HUES6 (cell line): Measurements from ENCODE around the gene TSFM.
A peak's percentile ranks its signal among the peaks of the same experiment; 100 is the strongest.

Experiments
- H3K27ac ChIP-seq: 2 replicates; pipeline ENCODE4 v1.7.0; 2013; ENCODE audit warnings: low read depth, mild to moderate bottlenecking, low read length, inconsistent platforms
- H3K27me3 ChIP-seq: 2 replicates; pipeline ENCODE4 v1.6.1; 2013; ENCODE audit warnings: low read length; ENCODE audit not compliant: control insufficient read depth, insufficient read depth
- H3K36me3 ChIP-seq: 2 replicates; pipeline ENCODE4 v1.6.1; 2013; ENCODE audit warnings: low read length; ENCODE audit not compliant: control insufficient read depth, insufficient read depth
- H3K4me1 ChIP-seq: 2 replicates; pipeline ENCODE4 v1.6.1; 2013; ENCODE audit warnings: low read length; ENCODE audit not compliant: control insufficient read depth, insufficient read depth
- H3K4me3 ChIP-seq: 2 replicates; pipeline ENCODE4 v1.5.1; 2013; ENCODE audit warnings: low read depth, low read length
- H3K9ac ChIP-seq: one replicate; pipeline ENCODE4 v1.6.1; 2013; ENCODE audit warnings: mild to moderate bottlenecking, low read length
- H3K9me3 ChIP-seq: 2 replicates; pipeline ENCODE4 v1.6.1; 2013; ENCODE audit warnings: low read depth, low read length; ENCODE audit not compliant: control insufficient read depth, insufficient read depth

Gene TSFM

GRCh38 chr12:57829025-57829777 lies 46.6 kb downstream of the TSFM start:
- Histone ChIP-seq H3K27ac (no peak overlapping the region), H3K36me3 (peaks cover 56% of the 10 kb centered on the region), H3K4me3 (no peak overlapping the region), H3K9me3 (no peaks in the 10 kb centered on the region), H3K27me3 (no peaks in the 10 kb centered on the region), H3K9ac (no peak overlapping the region), H3K4me1 (peaks cover 21% of the 10 kb centered on the region)

- Histone ChIP-seq H3K9ac (no peak overlapping the region), H3K27me3 (no peaks in the 10 kb centered on the region), H3K4me1 (peaks cover 29% of the 10 kb centered on the region)
These were observed 47.8 kb downstream of the TSFM start for GRCh38 chr12:57830393-57830792.

GRCh38 chr12:57832966-57833365 lies 50.4 kb downstream of the TSFM start:
- Histone ChIP-seq H3K27ac (no peak overlapping the region), H3K27me3 (no peaks in the 10 kb centered on the region), H3K9ac (no peak overlapping the region), H3K4me3 (no peak overlapping the region), H3K36me3 (peaks cover 19% of the 10 kb centered on the region), H3K4me1 (peaks cover 53% of the 10 kb centered on the region), H3K9me3 (no peaks in the 10 kb centered on the region)

More at GRCh38 chr12:57830393-57830792, 47.8 kb downstream of the TSFM start:
- Histone ChIP-seq H3K36me3 (peaks cover 44% of the 10 kb centered on the region), H3K27ac (no peak overlapping the region), H3K9me3 (no peaks in the 10 kb centered on the region), H3K4me3 (no peak overlapping the region)

DNA sequence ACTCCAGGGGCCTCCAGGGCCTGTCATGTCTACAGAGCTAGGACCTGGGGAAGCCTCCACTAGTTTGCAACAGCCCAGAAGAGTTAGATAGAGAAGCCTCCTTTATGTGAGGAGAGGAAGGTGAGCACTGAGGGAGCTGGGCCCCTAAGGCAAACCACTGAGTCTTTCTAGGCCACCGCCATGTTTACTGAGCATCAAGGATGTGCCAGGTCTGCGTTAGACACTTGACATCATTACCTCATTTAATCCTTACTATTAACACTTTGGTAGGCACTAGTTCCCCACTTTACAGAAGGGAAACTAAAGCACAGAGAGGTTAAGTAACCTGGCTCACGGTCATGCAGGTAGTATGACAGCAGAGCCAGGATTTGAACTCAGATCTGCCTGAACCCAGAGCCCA lies 51.1 kb downstream of the TSFM start:
- Histone ChIP-seq H3K4me3 (no peak overlapping the region), H3K9me3 (no peaks in the 10 kb centered on the region), H3K27ac (no peak overlapping the region), H3K27me3 (no peaks in the 10 kb centered on the region), H3K9ac (no peak overlapping the region), H3K4me1 (peaks cover 60% of the 10 kb centered on the region), H3K36me3 (peaks cover 12% of the 10 kb centered on the region)

DNA sequence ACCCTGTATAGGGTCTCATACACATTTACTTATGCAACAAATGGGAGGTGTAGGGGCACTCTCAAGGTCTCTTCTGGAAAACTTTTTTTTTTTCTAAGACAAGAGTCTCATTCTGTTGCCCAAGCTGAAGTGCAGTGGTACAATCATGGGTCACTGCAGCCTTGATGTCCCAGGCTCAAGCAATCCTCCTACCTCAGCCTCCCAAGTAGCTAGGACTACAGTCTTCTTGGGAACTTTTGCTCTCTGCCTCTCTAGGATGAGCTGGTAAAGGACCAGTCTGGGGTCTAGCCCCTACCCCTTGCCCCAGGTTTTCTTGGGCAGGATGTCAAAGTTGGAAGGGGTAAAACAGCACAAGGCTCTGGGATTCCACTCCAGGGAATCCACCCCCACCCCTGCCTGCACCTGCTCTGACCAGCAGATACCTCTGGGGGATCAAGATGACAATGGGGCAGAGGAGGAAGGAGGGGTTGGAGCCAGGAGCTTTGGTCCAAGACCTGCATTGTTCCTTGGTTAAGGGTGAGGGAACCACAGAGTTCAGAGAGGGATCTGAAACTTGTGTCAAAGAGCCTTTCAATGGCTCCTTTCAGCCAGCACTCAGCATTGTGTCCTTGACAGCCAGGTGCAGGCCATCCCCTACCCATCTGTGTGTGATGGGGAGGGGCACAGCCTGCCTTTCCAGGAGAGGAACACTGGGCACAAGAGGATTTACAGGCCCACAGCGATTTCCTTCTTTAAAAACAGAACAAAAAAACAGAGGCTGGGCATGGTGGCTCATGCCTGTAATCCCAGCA lies 51.7 kb downstream of the TSFM start:
- no peak overlapping the region for H3K4me3 ChIP-seq
- peaks cover 6% of the 10 kb centered on the region for H3K36me3 ChIP-seq
- H3K27me3 ChIP-seq: no peaks in the 10 kb centered on the region
- H3K27ac ChIP-seq: no peak overlapping the region
- no peaks in the 10 kb centered on the region for H3K9me3 ChIP-seq
- peaks cover 65% of the 10 kb centered on the region for H3K4me1 ChIP-seq
- no peak overlapping the region for H3K9ac ChIP-seq

- H3K4me1 ChIP-seq: peaks cover 75% of the 10 kb centered on the region
- 0 out of 2 replicates have a peak overlapping the region, but pooled peaks have one; percentile 66 for H3K27ac ChIP-seq
- H3K4me3 ChIP-seq: no peak overlapping the region
- no peaks in the 10 kb centered on the region for H3K9me3 ChIP-seq
- no peaks in the 10 kb centered on the region for H3K27me3 ChIP-seq
- no peak overlapping the region for H3K9ac ChIP-seq
- H3K36me3 ChIP-seq: no peaks in the 10 kb centered on the region
These were observed 53.0 kb downstream of the TSFM start for GRCh38 chr12:57835366-57836288.

- Histone ChIP-seq H3K4me3 (peak overlapping the region; percentile 13; the same call in 1 of the 2 replicates), H3K36me3 (no peaks in the 10 kb centered on the region), H3K27me3 (no peaks in the 10 kb centered on the region), H3K9me3 (no peaks in the 10 kb centered on the region), H3K4me1 (peaks cover 84% of the 10 kb centered on the region), H3K27ac (peak overlapping the region; percentile 66), H3K9ac (peak overlapping the region; percentile 53)
These were observed 54.1 kb downstream of the TSFM start for GRCh38 chr12:57836442-57837375.

DNA sequence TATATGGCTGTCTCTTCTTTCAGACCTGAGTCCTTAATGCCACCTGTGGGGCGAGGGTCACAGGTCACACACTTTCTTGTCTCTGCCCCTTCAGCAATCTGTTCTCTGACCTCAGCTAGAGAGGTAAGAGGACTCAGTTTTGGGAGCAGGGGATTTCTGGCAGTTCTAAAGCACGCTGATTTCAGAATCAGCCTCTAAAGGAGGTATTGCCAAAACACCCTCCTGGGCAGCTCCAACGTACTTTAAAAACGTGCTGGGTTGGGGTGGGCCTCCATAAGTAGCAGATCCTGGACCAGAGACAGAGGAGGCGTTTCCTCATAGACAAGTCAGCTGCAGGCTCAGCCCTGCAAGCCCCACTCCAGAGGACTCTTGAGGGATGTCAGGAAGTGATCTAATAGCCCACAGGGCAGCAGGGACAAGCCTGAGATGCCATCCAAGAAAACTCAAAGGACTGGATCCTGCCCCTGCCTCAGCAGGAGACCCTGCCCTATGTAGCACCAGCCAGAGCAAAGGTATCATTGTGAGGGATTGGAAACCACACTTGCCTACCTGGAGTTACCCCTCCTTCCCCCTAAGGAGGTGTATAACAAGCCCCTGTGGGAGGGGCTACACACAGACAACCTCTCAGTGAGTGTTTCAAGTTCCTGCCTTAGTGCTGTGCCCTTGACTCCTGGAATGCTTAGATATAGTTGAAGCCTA lies 55.4 kb downstream of the TSFM start:
- Histone ChIP-seq H3K9me3 (no peaks in the 10 kb centered on the region), H3K27me3 (no peaks in the 10 kb centered on the region), H3K4me3 (no peak overlapping the region), H3K27ac (no peak overlapping the region), H3K9ac (no peak overlapping the region), H3K4me1 (peaks cover 89% of the 10 kb centered on the region), H3K36me3 (no peaks in the 10 kb centered on the region)

DNA sequence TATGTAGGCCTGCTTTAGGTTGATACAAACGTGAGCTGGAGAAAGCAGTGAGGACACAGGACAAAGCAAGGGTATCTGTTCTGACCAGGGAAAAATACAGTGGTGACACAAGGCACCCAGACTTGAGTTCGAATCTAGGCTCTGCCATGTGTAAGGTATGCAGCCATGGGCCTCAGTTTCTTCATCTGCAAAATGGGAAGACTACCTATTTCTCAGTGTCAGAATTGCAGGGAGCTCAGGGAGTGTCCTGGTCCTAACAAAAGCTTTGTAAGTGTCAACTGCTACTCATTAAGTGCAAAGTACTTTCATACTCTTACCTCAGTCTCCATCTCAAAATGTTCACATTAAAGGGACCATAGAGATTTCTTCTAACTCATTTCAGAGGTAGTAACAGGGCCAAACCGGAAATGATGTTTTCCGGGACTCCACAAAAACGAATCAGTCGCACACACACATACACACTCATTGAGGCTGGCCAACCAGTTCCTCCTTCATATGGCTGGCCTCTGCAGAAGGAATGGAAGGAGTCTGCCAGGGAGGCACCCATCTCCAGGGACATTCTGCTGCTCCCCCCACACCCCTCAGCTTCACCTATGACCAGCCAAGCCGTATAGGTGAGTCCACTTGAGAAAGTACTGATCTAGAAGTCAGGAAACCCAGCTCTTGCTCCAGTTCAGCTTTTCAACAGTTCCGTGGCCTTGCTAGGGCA lies 56.2 kb downstream of the TSFM start:
- H3K9me3 ChIP-seq: no peaks in the 10 kb centered on the region
- H3K36me3 ChIP-seq: no peaks in the 10 kb centered on the region
- no peak overlapping the region for H3K9ac ChIP-seq
- H3K27ac ChIP-seq: no peak overlapping the region
- H3K4me1 ChIP-seq: peaks cover 89% of the 10 kb centered on the region
- H3K4me3 ChIP-seq: no peak overlapping the region
- H3K27me3 ChIP-seq: no peaks in the 10 kb centered on the region
